Ramos (cell line): ENCODE data around the gene CCL17.
"Not testable (repeated sequence)": the region's sequence is repeated elsewhere in the genome, so short reads cannot be mapped to it uniquely, and the experiment has no call there.

ENCODE experiments used
- in situ Hi-C: fragments of 300-500 bp; cut with MboI; formaldehyde crosslinking; loops from one replicate; pipeline ENCODE4 v1.14.3; 2022; ENCODE audit warnings: low sequenced_read_pairs; ENCODE audit not compliant: unreplicated experiment

CCL17 gene

DNA sequence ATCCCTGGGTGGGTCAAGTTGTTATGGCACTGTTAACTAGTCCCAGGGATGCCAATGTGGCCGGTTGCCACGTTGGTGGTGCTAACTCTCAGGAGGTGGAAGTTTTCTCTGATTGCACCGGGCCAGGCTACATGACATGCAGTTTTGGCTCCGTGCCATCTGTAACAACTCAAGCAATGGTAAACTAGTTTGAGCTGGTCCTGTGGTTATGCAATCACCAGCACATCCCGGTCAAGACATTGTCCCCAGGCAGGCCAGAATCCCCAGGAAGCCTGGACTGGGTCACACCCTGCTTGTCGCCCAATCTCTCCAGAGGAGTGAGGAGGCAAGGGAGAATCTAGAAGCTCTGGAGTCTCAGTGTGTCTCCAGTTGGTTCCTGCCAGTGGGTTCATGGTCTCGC is 10.1 kb upstream of the CCL17 start:
- in situ Hi-C loops, result no loop called here

DNA sequence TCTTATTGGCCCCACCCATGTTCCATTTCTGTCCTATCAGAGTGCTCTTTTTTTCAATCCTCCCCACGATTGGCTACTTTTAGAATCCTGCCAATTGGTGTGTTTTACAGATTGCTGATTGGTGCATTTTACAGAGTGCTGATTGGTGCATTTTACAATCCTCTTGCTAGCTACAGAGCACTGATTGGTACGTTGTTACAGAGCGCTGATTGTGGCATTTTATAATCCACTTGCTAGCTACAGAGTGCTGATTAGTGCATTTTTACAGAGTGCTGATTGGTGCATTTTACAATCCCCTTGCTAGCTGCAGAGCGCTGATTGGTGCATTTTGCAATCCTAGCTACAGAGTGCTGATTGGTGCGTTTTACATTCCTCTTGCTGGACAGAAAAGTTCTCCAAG is 9.5 kb upstream of the CCL17 start:
- in situ Hi-C loops, result no loop called here

DNA sequence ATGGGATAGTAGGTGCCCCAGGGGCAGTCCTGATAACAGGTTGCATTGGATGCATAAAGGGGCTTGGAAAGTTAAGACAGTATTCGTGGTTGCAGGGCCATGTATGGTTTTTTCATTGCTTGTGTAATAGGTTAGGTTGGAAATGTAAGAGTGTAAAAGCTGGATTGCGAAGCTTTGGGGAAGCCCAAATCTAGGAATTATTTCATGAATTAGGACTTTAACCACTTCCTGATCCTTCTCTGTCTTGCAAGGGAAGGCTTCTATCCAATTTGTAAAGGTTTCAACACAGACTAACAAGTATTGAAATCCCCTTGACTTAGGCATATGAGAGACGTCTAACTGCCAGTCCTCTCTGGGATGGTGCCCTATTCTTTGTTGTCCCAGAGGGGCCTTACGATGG is 7.8 kb upstream of the CCL17 start:
- in situ Hi-C loops, result no loop called here

DNA sequence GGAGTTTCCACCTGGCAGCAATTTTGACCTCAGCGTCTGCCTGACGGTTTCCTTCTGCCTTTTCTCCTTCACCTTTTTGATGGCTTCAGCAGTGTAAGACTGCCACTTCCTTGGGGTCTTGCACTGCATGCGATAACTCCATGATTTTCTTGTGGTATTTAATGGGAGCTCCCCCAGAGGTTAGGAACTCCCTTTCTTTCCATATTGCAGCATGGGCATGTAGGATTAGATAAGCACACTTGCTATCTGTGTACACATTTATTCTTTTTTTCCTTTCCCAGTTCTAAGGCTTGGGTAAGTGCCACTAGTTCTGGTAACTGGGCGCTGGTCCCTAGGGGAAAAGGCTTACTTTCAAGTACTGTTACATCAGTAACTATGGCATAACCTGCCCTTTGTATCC is 7.1 kb upstream of the CCL17 start:
- in situ Hi-C loops, result not testable (repeated sequence)

DNA sequence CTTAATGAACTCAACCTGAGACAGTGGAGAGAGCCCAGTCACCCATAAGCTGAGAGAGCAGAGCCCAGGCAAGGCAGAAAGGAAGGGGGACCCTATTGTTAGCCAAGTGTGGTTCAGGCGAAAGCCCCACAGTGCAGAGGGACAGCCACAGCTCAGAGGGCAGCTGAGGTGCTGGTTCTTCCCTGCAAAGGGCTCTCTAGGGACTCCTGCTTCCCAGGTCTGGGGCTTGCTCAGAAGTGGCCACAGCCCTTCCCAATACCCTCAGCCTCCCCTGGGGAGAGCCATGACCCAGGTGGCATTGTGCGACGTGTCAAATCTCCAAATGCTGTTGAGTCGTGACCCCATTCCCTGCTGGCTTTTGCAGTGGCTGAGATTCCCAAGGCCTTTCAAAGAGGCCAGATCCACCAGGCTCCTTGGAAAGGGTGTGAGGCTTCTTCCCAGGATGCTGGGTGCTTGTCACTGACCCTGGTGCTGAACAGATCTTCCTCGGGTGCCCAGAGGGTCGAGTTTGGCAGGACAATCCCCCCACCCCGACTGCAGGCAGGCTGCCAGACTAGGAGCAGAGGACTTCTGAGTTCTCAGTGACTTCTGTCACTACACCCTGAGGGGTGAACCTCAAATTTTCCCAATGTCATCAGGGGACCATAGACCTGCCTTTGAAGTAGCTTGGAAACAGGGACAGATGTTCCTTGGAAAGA is 2.5 kb upstream of the CCL17 start:
- in situ Hi-C loops, result no loop called here

DNA sequence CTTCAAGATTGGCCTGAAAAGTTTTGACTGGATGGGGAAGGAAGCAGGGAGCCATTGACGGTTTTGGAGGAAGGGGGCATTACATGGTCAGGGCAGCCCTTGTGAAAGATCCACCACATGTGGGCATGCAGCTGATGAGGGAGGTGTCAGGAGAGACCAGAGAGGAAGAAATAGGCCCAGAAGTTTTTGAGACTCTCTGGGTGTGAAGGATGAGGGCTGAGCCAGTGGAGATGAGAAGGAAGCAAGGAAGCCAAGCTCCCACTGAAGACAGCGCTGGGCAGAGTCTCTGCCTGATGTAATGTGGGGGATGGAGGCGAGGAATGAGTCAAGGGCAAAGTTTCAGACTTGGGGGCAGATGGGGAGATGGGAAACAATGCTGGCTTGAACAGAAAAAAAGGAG is 530 bp downstream of the CCL17 start:
- in situ Hi-C loops, result no loop called here

DNA sequence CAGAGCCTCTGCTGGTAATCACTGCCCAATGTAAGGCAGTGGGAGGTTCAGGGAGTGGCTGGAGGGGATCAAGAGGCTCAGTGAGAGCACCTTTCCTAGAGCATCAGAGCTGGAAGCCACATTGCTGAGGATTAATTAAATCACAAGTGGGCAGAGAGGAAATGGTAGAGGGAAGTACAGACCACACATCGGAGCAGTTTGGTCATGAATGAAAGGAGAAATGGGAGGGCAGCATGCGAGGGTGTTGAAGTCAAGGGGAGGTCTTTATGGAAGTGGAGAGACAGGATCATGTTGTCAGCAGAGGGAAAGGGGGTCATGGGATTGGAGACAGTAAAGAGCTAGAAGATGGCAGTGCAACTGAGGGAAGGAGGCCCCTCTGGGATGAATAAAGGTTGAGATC is 2.3 kb downstream of the CCL17 start:
- in situ Hi-C loops, result no loop called here

DNA sequence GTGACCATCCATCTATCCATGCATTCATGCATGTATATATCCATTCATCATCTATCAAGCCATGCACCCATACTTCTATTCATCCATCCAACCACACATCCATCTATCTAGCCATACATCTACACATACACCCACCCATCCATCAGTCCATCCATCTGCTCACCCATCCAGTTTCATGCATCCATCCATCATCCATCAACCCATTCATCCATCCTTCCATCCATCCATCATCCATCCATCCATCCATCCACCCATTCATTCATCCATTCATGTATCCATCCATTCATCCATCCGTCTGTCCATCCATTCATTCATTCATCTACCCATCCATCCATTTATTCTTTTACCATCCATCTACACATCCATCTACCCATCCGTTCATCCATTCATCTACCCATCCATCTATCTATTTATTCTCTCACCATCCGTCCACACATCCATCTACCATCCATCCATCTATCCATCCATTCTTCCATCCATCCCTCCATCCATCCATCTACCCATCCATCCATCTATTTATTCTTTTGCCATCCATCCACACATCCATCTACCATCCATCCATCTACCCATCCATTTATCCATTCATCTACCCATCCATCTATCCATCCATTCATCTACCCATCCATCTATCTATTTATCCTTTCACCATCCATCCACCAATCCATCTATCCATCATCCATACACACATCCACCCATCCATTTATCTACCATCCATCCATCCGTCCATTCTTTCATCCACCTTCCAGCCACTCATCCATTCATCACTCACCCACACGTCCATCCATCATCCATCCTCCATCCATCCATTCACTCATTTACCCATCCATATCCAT is 3.2 kb downstream of the CCL17 start:
- in situ Hi-C loops, result no loop called here

DNA sequence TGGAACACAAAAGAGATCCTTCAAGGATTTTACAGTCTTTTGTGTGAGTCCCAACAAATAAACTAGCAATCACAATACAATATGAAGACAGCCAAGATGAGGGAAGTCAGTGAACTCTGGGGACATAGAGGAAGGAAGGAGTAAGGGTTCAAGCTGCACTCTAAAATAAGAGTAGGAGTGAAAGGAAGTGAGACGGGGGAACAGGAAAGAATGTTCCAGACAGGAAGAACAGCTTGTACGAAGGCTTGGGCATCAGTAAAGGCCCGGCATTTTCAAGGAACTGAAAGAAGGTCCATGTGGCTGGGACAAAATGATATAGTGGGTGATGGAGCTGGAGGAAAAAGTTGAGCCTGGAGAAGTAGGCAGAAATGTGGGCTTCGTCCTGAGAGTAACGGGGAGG is 4.5 kb downstream of the CCL17 start:
- in situ Hi-C loops, result no loop called here

DNA sequence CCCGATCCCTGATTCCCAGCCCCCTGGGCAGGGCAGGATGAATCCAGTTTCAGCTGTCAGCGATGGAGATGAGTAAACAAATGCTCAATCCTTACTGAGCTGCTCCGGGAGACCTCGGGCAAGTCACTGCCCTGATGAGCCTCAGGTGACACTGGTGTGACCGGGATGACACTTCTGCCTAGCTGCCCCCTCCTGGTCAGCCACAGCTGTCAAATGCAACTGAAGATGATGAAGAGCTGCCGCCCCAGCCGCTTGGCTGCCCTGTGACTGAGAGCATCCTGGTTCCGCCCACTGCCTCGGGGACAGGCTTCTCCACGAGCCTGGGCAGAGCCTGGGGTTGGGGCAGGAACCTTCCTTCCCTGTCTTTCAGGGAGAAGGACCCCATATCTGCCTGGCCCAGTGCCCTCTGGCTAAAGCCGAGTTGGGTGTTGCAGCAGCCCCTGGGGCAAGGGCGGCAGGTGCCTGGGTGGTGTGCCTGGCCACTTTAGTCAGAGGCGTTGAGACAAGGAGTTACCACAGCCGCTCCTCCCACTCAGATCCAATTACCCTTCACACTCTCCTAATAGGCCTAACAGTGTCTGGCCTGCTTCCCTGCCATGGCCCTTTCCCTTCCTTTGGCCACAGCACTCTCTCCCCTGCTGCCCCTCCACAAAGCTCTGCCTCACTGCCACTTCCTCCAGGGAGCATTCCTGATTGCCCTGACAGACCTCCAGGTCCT is 5.5 kb downstream of the CCL17 start:
- in situ Hi-C loops, result no loop called here

DNA sequence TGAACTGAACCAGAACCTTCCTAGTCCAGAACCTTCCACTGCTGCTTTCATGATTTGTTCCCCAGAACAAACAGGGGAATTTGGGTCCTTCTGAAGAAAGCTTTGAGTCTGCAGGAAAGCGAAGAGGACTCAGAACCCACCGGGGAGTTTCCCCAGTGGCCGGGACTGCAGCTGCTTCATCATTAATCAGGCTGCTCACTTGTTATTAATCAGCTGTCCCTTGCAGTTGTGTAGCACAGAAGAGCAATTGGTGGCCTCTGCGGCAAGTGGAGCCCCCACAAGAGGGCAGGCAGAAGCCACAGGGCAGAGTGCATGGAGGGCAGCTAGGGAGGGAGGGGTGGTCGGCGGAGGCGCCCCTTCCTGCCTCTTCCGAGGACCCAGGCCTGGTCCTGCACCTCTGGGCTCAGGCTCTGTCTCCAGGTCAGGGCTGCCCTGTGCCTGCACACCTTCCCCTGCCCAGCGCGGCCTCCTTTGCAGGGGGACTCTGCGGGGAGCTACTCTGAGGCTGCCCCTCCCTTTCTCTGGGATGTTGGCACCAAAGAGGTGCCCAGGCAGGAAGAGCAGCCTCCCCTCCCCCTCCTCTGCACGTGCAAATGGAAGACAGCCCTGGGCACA is 6.9 kb downstream of the CCL17 start:
- in situ Hi-C loops, result no loop called here

DNA sequence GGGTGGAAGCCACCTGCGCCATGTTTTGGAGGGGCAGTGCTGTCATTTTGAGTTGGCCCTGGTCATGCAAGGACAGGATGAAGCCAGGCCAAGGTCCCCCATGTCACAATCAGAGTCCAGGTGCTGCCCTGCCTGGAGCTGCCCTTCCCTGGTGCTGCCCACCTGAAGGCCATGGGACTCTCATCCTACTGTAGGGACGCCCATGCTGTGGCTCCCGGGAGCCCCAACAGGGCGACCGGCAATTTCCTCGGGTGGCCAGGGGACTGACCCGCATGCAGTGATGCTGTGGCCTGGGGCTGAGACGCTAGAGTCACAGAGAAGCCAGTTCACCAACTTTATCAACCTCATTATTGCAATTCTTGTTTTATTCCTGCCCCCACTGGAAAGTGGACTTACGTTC is 8.0 kb downstream of the CCL17 start:
- in situ Hi-C loops, result no loop called here

DNA sequence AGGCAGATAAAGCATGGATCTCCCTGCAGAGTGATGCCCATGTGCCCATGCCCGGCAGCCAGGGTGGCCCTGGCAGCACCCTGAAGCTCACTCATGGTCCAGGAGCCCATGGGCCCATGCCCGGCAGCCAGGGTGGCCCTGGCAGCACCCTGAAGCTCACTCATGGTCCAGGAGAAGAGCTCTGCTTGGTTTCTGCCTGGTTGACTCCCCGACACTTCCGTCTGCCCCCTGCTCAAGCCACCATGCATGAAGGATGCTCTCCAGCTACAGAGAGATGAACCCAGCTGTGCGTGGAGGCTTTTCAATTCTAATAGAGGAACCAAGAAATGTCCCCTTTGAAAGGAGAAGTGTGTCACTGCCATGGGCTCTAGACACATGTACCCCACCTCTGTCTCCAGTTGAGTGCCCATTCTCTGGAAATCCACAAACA is 8.7 kb downstream of the CCL17 start:
- in situ Hi-C loops, result no loop called here

DNA sequence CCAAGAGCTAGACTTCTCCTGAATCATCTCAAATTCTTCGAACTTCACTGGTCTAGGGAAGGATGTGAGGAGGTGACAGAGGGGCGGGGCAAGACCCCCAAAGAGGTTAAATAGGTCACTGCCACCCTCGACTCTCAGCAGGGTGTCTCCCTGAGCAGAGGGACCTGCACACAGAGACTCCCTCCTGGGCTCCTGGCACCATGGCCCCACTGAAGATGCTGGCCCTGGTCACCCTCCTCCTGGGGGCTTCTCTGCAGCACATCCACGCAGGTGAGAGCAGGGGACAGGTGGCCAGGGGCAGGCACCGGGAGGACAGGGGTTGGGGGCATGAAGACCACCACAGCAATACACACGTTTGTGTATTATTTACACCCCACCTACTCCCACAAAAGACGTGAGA is 9.2 kb downstream of the CCL17 start:
- in situ Hi-C loops, result no loop called here

DNA sequence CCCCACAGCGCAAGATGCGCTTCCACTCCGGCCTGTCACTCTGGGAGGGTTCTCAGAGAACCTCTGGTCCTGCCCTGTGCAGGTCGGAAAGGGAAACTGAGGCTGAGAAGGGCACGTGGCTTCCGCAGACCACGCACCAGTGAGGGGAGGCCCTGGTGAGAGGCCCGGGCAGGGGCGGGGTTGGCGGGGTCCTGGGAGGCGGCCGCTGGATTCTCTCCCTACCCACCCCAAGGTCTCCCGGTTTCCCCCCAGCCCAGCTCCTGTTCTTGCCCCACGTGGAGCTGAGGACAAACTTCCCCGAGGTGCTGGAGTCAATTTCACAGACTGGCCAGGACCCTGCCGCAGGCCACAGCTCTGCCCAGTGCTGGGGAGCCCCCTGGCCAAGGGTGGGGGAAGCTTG is 11.5 kb downstream of the CCL17 start:
- in situ Hi-C loops, result loop anchor here (5.0 kb wide), 2 partner anchors 114 to 334 kb away; no protein-coding TSS in a partner anchor

DNA sequence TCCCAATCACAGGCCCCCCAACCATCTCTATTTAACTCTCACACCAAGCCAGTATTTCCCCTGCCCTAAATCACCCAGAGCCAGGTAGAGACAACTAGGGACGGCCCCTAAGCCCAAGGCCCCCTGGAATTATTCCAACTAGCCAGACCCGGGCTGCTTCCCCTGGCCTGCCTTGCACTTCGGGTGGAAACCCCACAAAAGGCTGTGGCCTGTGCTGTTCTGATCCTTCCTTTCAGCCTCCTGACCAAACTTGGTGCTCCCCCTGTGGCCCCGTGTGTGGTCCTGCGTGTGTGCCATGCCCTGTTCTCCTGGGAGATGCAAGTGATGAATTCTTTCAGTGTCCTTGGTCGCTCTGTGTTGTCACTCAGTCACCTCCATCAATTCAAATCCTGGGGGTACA is 14.9 kb downstream of the CCL17 start:
- in situ Hi-C loops, result loop anchor here (5.0 kb wide), 2 partner anchors 117 to 337 kb away; no protein-coding TSS in a partner anchor

DNA sequence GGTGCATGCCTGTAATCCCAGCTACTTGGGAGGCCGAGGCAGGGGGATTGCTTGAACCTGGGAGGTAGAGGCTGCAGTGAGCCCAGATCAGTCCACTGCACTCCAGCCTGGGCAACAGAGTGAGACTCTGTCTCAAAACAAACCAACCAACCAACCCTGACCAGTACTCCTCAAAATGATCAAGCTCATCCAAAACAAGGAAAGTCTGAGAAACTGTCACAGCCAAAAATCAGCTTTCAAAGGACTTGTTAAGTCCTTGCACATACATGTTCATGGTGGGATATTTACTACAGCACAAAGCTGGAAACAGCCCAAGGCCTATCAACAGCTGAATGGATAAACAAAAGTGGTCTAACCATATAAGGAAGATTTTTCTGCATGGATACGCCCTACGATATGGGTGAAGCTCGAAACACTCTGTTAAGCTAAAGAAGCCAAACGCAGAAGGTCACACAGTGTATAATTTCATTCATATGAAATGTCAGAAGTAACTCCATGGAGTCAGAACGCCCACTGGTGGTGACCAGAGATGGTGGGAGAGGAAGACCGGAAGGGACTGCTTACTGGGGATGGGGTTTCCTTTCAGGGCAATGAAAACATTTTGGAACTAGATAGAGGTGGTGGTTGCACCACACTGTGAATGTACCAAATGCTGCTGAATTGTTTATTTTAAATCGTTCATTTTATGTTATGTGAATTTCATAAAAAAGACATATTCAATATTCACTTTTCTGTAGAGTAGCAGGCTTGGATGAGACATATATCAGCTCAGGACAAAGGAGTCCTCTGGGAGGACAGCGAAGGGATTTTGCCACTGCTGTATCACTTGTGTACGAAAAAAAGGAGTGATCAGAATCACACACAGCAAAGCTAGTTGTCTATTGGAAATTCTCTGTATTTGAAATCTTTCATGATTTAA is 17.7 kb downstream of the CCL17 start:
- in situ Hi-C loops, result loop anchor here (5.0 kb wide), 1 partner anchor 95 kb away; no protein-coding TSS in a partner anchor

DNA sequence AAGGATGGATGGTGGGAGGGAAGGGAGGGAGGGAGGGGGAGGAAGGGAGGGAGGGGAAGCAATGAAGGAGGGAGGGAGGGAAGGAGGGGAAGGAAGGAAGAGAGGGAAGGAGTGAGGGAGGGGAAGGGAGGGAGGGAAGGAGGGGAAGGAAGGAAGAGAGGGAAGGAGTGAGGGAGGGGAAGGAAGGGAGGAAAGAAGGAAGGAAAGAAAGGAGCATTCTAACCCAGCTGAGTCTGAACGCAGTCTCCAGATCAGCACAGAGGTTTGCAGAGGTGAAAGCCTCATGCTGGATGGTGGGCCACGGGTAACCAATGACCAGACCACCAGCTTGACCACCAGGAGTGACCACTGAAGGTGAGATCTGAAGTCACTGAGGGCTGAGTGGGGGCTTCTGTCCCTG is 18.6 kb downstream of the CCL17 start:
- in situ Hi-C loops, result loop anchor here (5.0 kb wide), 1 partner anchor 94 kb away; no protein-coding TSS in a partner anchor

DNA sequence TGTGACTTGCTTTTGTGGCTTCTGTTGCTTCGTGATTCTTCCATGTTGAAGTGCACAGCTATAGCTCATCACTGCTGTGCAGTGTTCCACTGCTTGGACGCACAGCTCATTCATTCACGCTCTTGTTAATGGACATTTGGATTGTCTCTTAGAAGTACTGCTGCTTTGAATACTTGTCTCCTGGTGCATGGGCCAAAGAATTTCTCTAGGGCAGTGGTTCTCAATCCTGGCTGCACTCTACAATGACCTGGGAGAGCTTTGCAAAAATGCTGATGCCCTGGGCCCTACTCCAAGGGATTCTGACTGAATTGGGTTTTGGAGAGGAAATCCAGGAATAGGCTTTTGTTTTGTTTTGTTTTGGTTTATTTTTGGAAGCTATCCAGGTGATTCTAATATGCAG is 20.0 kb downstream of the CCL17 start:
- in situ Hi-C loops, result loop anchor here (5.0 kb wide), 1 partner anchor 93 kb away; no protein-coding TSS in a partner anchor
